GM12873 (cell line): ENCODE measurements around the gene SLC6A6.

ENCODE experiments used
- CTCF ChIP-seq: IDR thresholded peaks from 2 replicates; pipeline ENCODE4 v1.5.1; 2012; ENCODE audit warnings: low read depth, mild to moderate bottlenecking, moderate library complexity, low read length, control low read depth; ENCODE audit not compliant: insufficient read depth; ENCODE audit errors: missing control alignments

The SLC6A6 gene

GRCh38 chr3:14536837-14537589 is 134.6 kb downstream of the SLC6A6 start:
- TF ChIP-seq CTCF, result no peak

- no peak for TF ChIP-seq CTCF
Observed at GRCh38 chr3:14537590-14538450, 135.4 kb downstream of the SLC6A6 start.

GRCh38 chr3:14538451-14539088 is 136.2 kb downstream of the SLC6A6 start:
- no peak for TF ChIP-seq CTCF
